ENCODE measurements around the gene SMC1A. TPM values are rescaled to one million over a fixed set of nuclear protein-coding genes. Genes with fewer than 3 reads are reported as not detected.

Gene SMC1A
- total RNA-seq (2021) (87.4 to 98.7 TPM (median 89.3 TPM) in 3 replicates), Bru-seq, nascent RNA (percentile 80 among the genes with signal in this experiment)
- long read RNA-seq, experiment 1, full-length matches to known transcripts, result 224 of 420 reads
- long read RNA-seq, experiment 1, partial matches to known transcripts, result 108 of 420 reads
- long read RNA-seq, experiment 1, other reads (novel, unspliced or antisense), result 88 of 420 reads
- long read RNA-seq, experiment 2, partial matches to known transcripts, result 51 of 126 reads
- long read RNA-seq, experiment 2, other reads (novel, unspliced or antisense), result 75 of 126 reads
- long read RNA-seq, experiment 3, partial matches to known transcripts, result 3 of 4 reads
- long read RNA-seq, experiment 3, other reads (novel, unspliced or antisense), result 1 of 4 reads

DNA sequence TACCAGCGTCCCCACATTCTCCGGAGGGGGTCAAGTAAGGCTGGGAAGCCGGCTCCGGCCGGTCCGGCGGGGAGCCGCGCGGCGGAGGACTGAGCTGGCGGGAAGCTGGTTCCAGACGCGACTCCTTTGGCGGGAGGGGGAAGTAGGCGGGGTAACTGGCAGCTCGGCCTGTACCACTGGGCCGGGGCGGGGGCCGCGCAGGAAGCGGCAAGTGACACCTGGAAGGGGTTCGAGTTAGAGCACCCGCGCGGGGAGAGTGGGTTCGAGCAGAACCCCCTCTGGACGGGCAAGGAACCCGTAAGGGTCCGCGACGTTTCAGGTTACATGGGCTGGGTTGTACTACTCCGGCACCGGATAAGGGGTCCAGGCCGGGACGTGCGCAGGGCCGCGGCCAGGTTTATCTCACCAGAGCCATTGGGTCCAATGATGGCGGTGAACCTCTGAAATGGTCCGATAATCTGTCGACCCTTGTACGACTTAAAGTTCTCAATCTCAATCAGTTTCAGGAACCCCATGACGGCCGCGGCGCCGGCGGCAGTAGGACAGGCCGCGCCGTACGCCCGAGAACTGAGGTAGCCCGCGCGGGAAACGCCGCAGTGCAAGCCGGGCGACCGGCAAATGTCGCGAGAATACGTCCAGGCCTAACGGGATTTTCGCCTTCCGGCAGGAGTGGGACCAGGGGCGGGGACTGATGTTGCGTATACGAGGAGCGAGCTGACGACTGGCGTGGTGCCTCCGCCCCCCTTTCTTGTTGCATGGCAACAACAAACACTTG lies at the start of gene SMC1A:
Gene SMC1A (minus strand): TSS at position 569 of the 775 bp plus-strand sequence. CDS start 54 bp downstream, at position 515.
- Mint-ChIP-seq H3K27me3 (ENCODE audit: low read depth) (no peaks in the 10 kb centered on the region), H3K27ac (peak within 1 kb of the TSS; percentile 100), H3K9me3 (no peaks in the 10 kb centered on the region), H3K4me1 (peaks cover 14% of the 10 kb centered on the region), H3K36me3 (0 out of 2 replicates have a peak, but pooled peaks cover 4% of the 10 kb centered on the region), H3K4me3 (peak within 1 kb of the TSS; percentile 96)
- POLR2A ChIA-PET, result interaction anchor here (1.1 to 2.1 kb wide), 6 partner anchors 14 to 197 kb away, joined by 3 to 15 read pairs (median 6); partner anchors contain the start of gene KDM5C
- peak; percentile 95 for DNase-seq (ENCODE audit: low spot score)
- CTCF ChIA-PET, result interaction anchor here (0.6 to 2.8 kb wide), 13 partner anchors 14 to 636 kb away, joined by 3 to 21 read pairs (median 6); no protein-coding TSS in a partner anchor
- peak; percentile 91 for ATAC-seq
- TF ChIP-seq GRHL2 (CRISPR knock-in tag; IDR thresholded peaks at IDR 0.05; ENCODE audit: insufficient replicate concordance, severe bottlenecking) (no peak), ZNF423 (CRISPR knock-in tag; IDR thresholded peaks at IDR 0.05) (no peak), GABPB1 (CRISPR knock-in tag; IDR thresholded peaks at IDR 0.05) (no peak), JUN (CRISPR knock-in tag; IDR thresholded peaks at IDR 0.05) (no peak), PRRX2 (CRISPR knock-in tag; IDR thresholded peaks at IDR 0.05) (no peak), TEAD1 (CRISPR knock-in tag; IDR thresholded peaks at IDR 0.05) (0 out of 2 replicates have a peak, but pooled peaks have one; percentile 21), NR3C1 (CRISPR knock-in tag; conservative IDR thresholded peaks at IDR 0.05; ENCODE audit: low read depth) (no peak), TCF7 (CRISPR knock-in tag; IDR thresholded peaks at IDR 0.05; ENCODE audit: low read depth) (no peak)
- TF ChIP-seq, protein P1, sequence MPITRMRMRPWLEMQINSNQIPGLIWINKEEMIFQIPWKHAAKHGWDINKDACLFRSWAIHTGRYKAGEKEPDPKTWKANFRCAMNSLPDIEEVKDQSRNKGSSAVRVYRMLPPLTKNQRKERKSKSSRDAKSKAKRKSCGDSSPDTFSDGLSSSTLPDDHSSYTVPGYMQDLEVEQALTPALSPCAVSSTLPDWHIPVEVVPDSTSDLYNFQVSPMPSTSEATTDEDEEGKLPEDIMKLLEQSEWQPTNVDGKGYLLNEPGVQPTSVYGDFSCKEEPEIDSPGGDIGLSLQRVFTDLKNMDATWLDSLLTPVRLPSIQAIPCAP (CRISPR knock-in tag; IDR thresholded peaks at IDR 0.05), result no peak
- TF ChIP-seq, protein P2, sequence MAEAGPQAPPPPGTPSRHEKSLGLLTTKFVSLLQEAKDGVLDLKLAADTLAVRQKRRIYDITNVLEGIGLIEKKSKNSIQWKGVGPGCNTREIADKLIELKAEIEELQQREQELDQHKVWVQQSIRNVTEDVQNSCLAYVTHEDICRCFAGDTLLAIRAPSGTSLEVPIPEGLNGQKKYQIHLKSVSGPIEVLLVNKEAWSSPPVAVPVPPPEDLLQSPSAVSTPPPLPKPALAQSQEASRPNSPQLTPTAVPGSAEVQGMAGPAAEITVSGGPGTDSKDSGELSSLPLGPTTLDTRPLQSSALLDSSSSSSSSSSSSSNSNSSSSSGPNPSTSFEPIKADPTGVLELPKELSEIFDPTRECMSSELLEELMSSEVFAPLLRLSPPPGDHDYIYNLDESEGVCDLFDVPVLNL (CRISPR knock-in tag; IDR thresholded peaks at IDR 0.05; ENCODE audit: borderline replicate concordance, low read depth), result 0 out of 2 replicates have a peak, but pooled peaks have one; percentile 19
- TF ChIP-seq, protein P3, sequence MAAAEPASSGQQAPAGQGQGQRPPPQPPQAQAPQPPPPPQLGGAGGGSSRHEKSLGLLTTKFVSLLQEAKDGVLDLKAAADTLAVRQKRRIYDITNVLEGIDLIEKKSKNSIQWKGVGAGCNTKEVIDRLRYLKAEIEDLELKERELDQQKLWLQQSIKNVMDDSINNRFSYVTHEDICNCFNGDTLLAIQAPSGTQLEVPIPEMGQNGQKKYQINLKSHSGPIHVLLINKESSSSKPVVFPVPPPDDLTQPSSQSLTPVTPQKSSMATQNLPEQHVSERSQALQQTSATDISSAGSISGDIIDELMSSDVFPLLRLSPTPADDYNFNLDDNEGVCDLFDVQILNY (CRISPR knock-in tag; IDR thresholded peaks at IDR 0.05), result peak; percentile 89
- TF ChIP-seq, protein P4, sequence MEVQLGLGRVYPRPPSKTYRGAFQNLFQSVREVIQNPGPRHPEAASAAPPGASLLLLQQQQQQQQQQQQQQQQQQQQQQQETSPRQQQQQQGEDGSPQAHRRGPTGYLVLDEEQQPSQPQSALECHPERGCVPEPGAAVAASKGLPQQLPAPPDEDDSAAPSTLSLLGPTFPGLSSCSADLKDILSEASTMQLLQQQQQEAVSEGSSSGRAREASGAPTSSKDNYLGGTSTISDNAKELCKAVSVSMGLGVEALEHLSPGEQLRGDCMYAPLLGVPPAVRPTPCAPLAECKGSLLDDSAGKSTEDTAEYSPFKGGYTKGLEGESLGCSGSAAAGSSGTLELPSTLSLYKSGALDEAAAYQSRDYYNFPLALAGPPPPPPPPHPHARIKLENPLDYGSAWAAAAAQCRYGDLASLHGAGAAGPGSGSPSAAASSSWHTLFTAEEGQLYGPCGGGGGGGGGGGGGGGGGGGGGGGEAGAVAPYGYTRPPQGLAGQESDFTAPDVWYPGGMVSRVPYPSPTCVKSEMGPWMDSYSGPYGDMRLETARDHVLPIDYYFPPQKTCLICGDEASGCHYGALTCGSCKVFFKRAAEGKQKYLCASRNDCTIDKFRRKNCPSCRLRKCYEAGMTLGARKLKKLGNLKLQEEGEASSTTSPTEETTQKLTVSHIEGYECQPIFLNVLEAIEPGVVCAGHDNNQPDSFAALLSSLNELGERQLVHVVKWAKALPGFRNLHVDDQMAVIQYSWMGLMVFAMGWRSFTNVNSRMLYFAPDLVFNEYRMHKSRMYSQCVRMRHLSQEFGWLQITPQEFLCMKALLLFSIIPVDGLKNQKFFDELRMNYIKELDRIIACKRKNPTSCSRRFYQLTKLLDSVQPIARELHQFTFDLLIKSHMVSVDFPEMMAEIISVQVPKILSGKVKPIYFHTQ (CRISPR knock-in tag; IDR thresholded peaks at IDR 0.05), result no peak
- TF ChIP-seq, protein P5, sequence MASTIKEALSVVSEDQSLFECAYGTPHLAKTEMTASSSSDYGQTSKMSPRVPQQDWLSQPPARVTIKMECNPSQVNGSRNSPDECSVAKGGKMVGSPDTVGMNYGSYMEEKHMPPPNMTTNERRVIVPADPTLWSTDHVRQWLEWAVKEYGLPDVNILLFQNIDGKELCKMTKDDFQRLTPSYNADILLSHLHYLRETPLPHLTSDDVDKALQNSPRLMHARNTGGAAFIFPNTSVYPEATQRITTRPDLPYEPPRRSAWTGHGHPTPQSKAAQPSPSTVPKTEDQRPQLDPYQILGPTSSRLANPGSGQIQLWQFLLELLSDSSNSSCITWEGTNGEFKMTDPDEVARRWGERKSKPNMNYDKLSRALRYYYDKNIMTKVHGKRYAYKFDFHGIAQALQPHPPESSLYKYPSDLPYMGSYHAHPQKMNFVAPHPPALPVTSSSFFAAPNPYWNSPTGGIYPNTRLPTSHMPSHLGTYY (CRISPR knock-in tag; IDR thresholded peaks at IDR 0.05), result no peak
- TF ChIP-seq, protein P6, sequence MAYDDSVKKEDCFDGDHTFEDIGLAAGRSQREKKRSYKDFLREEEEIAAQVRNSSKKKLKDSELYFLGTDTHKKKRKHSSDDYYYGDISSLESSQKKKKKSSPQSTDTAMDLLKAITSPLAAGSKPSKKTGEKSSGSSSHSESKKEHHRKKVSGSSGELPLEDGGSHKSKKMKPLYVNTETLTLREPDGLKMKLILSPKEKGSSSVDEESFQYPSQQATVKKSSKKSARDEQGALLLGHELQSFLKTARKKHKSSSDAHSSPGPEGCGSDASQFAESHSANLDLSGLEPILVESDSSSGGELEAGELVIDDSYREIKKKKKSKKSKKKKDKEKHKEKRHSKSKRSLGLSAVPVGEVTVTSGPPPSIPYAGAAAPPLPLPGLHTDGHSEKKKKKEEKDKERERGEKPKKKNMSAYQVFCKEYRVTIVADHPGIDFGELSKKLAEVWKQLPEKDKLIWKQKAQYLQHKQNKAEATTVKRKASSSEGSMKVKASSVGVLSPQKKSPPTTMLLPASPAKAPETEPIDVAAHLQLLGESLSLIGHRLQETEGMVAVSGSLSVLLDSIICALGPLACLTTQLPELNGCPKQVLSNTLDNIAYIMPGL (CRISPR knock-in tag; IDR thresholded peaks at IDR 0.05), result no peak
- TF ChIP-seq, protein P7, sequence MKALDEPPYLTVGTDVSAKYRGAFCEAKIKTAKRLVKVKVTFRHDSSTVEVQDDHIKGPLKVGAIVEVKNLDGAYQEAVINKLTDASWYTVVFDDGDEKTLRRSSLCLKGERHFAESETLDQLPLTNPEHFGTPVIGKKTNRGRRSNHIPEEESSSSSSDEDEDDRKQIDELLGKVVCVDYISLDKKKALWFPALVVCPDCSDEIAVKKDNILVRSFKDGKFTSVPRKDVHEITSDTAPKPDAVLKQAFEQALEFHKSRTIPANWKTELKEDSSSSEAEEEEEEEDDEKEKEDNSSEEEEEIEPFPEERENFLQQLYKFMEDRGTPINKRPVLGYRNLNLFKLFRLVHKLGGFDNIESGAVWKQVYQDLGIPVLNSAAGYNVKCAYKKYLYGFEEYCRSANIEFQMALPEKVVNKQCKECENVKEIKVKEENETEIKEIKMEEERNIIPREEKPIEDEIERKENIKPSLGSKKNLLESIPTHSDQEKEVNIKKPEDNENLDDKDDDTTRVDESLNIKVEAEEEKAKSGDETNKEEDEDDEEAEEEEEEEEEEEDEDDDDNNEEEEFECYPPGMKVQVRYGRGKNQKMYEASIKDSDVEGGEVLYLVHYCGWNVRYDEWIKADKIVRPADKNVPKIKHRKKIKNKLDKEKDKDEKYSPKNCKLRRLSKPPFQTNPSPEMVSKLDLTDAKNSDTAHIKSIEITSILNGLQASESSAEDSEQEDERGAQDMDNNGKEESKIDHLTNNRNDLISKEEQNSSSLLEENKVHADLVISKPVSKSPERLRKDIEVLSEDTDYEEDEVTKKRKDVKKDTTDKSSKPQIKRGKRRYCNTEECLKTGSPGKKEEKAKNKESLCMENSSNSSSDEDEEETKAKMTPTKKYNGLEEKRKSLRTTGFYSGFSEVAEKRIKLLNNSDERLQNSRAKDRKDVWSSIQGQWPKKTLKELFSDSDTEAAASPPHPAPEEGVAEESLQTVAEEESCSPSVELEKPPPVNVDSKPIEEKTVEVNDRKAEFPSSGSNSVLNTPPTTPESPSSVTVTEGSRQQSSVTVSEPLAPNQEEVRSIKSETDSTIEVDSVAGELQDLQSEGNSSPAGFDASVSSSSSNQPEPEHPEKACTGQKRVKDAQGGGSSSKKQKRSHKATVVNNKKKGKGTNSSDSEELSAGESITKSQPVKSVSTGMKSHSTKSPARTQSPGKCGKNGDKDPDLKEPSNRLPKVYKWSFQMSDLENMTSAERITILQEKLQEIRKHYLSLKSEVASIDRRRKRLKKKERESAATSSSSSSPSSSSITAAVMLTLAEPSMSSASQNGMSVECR (CRISPR knock-in tag; IDR thresholded peaks at IDR 0.05; ENCODE audit: borderline replicate concordance), result peak; percentile 48; the same call in 1 of the 2 replicates
- TF ChIP-seq, protein P8, sequence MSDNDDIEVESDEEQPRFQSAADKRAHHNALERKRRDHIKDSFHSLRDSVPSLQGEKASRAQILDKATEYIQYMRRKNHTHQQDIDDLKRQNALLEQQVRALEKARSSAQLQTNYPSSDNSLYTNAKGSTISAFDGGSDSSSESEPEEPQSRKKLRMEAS (CRISPR knock-in tag; IDR thresholded peaks at IDR 0.05), result peak; percentile 56
- TF ChIP-seq, protein P9, sequence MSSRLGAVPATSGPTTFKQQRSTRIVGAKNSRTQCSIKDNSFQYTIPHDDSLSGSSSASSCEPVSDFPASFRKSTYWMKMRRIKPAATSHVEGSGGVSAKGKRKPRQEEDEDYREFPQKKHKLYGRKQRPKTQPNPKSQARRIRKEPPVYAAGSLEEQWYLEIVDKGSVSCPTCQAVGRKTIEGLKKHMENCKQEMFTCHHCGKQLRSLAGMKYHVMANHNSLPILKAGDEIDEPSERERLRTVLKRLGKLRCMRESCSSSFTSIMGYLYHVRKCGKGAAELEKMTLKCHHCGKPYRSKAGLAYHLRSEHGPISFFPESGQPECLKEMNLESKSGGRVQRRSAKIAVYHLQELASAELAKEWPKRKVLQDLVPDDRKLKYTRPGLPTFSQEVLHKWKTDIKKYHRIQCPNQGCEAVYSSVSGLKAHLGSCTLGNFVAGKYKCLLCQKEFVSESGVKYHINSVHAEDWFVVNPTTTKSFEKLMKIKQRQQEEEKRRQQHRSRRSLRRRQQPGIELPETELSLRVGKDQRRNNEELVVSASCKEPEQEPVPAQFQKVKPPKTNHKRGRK (CRISPR knock-in tag; IDR thresholded peaks at IDR 0.05; ENCODE audit: borderline replicate concordance), result no peak

All from WTC11 (cell line).